22Rv1 (cell line): ENCODE data around the gene PTPRE.

ENCODE experiments used
- ZFX ChIP-seq: fragments of 450-650 bp; IDR thresholded peaks from 2 replicates; pipeline ENCODE4 v1.6.1; 2017; ENCODE audit warnings: antibody characterized with exemption, borderline replicate concordance
- TF ChIP-seq, protein P1 (sequence below): fragments of 450-650 bp; IDR thresholded peaks from 2 replicates; pipeline ENCODE4 v1.5.1; 2017; ENCODE audit warnings: mild to moderate bottlenecking

DNA sequence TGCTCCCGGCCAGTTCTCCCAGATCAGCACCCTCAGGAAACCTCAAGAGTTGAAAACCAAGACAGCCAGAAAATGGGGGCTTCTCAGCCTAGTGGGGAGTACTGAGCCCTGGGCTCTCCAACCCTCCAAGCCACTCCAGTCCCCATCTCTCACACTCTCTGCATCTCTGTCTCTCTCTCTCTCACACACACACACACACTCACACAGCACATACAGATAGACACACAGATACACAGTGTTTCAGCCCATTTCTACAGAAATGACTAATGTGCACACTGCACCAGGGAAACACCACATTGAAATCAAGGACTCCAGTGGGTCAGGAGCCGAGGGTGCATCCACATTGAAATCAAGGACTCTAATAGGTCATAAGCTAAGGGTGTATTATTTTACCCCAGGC lies 111.8 kb downstream of the PTPRE start:
- TF ChIP-seq, protein P1, sequence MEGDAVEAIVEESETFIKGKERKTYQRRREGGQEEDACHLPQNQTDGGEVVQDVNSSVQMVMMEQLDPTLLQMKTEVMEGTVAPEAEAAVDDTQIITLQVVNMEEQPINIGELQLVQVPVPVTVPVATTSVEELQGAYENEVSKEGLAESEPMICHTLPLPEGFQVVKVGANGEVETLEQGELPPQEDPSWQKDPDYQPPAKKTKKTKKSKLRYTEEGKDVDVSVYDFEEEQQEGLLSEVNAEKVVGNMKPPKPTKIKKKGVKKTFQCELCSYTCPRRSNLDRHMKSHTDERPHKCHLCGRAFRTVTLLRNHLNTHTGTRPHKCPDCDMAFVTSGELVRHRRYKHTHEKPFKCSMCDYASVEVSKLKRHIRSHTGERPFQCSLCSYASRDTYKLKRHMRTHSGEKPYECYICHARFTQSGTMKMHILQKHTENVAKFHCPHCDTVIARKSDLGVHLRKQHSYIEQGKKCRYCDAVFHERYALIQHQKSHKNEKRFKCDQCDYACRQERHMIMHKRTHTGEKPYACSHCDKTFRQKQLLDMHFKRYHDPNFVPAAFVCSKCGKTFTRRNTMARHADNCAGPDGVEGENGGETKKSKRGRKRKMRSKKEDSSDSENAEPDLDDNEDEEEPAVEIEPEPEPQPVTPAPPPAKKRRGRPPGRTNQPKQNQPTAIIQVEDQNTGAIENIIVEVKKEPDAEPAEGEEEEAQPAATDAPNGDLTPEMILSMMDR: no peak
- TF ChIP-seq ZFX: no peak
